Muscle layer of colon (tissue), 2 donors: ENCODE data around the gene RELA.
A peak's percentile ranks its signal among the peaks of the same experiment; 100 is the strongest.

Experiments
- H3K27ac ChIP-seq: one replicate; pipeline ENCODE4 v1.7.0; 2013; ENCODE audit warnings: low read depth, mild to moderate bottlenecking, low read length, moderate library complexity
- H3K27me3 ChIP-seq, 2 donors: one replicate each; pipeline ENCODE4 v1.7.0; 2013; ENCODE audit warnings: low read length in 2 of 2, mild to moderate bottlenecking in 2 of 2; ENCODE audit not compliant: insufficient read depth in 2 of 2, control insufficient read depth in 1 of 2
- H3K36me3 ChIP-seq: one replicate; pipeline ENCODE4 v1.7.0; 2013; ENCODE audit warnings: mild to moderate bottlenecking, low read length; ENCODE audit not compliant: insufficient read depth
- H3K4me1 ChIP-seq: one replicate; pipeline ENCODE4 v1.7.0; 2013; ENCODE audit warnings: mild to moderate bottlenecking, low read length; ENCODE audit not compliant: insufficient read depth
- H3K4me3 ChIP-seq, 2 donors: one replicate each; pipeline ENCODE4 v1.7.0; 2013; ENCODE audit warnings: low read length in 2 of 2, low read depth in 1 of 2, mild to moderate bottlenecking in 1 of 2, moderate library complexity in 1 of 2
- H3K9ac ChIP-seq: one replicate; pipeline ENCODE4 v1.7.0; 2013; ENCODE audit warnings: low read length
- H3K9me3 ChIP-seq: one replicate; pipeline ENCODE4 v1.7.0; 2013; ENCODE audit warnings: mild to moderate bottlenecking, low read length
- donor health status: abdominal sarcoma.
- donor health status: Adenocarcinoma of cecum.

Gene RELA

GRCh38 chr11:65623177-65623576 lies 39.5 kb downstream of the RELA start:
- no peaks in the 10 kb centered on the region for H3K27me3 ChIP-seq
- no peak overlapping the region for H3K4me3 ChIP-seq
- peaks cover 79% of the 10 kb centered on the region for H3K36me3 ChIP-seq
- H3K27ac ChIP-seq: no peak overlapping the region
- no peak overlapping the region for H3K9ac ChIP-seq
- no peaks in the 10 kb centered on the region for H3K4me1 ChIP-seq
- no peaks in the 10 kb centered on the region for H3K9me3 ChIP-seq

GRCh38 chr11:65622011-65622410 lies 40.7 kb downstream of the RELA start:
- no peak overlapping the region for H3K9ac ChIP-seq
- no peaks in the 10 kb centered on the region for H3K9me3 ChIP-seq
- no peak overlapping the region for H3K27ac ChIP-seq
- H3K4me3 ChIP-seq: no peak overlapping the region
- peaks cover 79% of the 10 kb centered on the region for H3K36me3 ChIP-seq
- no peaks in the 10 kb centered on the region for H3K27me3 ChIP-seq
- H3K4me1 ChIP-seq: peaks cover 6% of the 10 kb centered on the region

GRCh38 chr11:65621460-65621859 lies 41.3 kb downstream of the RELA start:
- Histone ChIP-seq H3K36me3 (peaks cover 77% of the 10 kb centered on the region), H3K9ac (no peak overlapping the region), H3K4me3 (no peak overlapping the region), H3K27me3 (no peaks in the 10 kb centered on the region), H3K27ac (no peak overlapping the region), H3K4me1 (peaks cover 12% of the 10 kb centered on the region), H3K9me3 (no peaks in the 10 kb centered on the region)

- Histone ChIP-seq H3K36me3 (peaks cover 69% of the 10 kb centered on the region), H3K27ac (no peak overlapping the region), H3K27me3 (no peaks in the 10 kb centered on the region), H3K4me3 (no peak overlapping the region), H3K9me3 (no peaks in the 10 kb centered on the region), H3K9ac (no peak overlapping the region), H3K4me1 (peaks cover 14% of the 10 kb centered on the region)
Observed at GRCh38 chr11:65620666-65621065, 42.0 kb downstream of the RELA start.

GRCh38 chr11:65619281-65619928 lies 43.3 kb downstream of the RELA start:
- no peak overlapping the region for H3K9ac ChIP-seq
- H3K27ac ChIP-seq: no peak overlapping the region
- H3K27me3 ChIP-seq: no peaks in the 10 kb centered on the region
- peaks cover 14% of the 10 kb centered on the region for H3K4me1 ChIP-seq
- peaks cover 65% of the 10 kb centered on the region for H3K36me3 ChIP-seq
- H3K4me3 ChIP-seq: no peak overlapping the region
- no peaks in the 10 kb centered on the region for H3K9me3 ChIP-seq

GRCh38 chr11:65618763-65619162 lies 44.0 kb downstream of the RELA start:
- Histone ChIP-seq H3K9me3 (no peaks in the 10 kb centered on the region), H3K36me3 (peaks cover 60% of the 10 kb centered on the region), H3K4me1 (peaks cover 14% of the 10 kb centered on the region), H3K27ac (no peak overlapping the region), H3K27me3 (no peaks in the 10 kb centered on the region), H3K9ac (no peak overlapping the region), H3K4me3 (no peak overlapping the region)

- Histone ChIP-seq H3K9me3 (no peaks in the 10 kb centered on the region), H3K4me1 (peaks cover 16% of the 10 kb centered on the region)
Observed at GRCh38 chr11:65617990-65618751, 44.5 kb downstream of the RELA start.

GRCh38 chr11:65617136-65617850 lies 45.4 kb downstream of the RELA start:
- no peaks in the 10 kb centered on the region for H3K9me3 ChIP-seq
- no peak overlapping the region for H3K4me3 ChIP-seq
- H3K9ac ChIP-seq: peak overlapping the region; percentile 19
- H3K4me1 ChIP-seq: peaks cover 25% of the 10 kb centered on the region
- no peaks in the 10 kb centered on the region for H3K27me3 ChIP-seq
- H3K36me3 ChIP-seq: peaks cover 61% of the 10 kb centered on the region
- no peak overlapping the region for H3K27ac ChIP-seq

More at GRCh38 chr11:65617990-65618751, 44.5 kb downstream of the RELA start:
- H3K27me3 ChIP-seq: no peaks in the 10 kb centered on the region
- H3K27ac ChIP-seq: no peak overlapping the region
- H3K4me3 ChIP-seq: no peak overlapping the region
- H3K36me3 ChIP-seq: peaks cover 60% of the 10 kb centered on the region
- H3K9ac ChIP-seq: no peak overlapping the region

- Histone ChIP-seq H3K36me3 (peaks cover 58% of the 10 kb centered on the region), H3K9me3 (no peaks in the 10 kb centered on the region), H3K9ac (peak overlapping the region; percentile 50), H3K4me3 (peak overlapping the region; percentile 72 to 81), H3K27ac (peak overlapping the region; percentile 54), H3K4me1 (peaks cover 27% of the 10 kb centered on the region), H3K27me3 (no peaks in the 10 kb centered on the region)
Observed at GRCh38 chr11:65616575-65617001, 46.1 kb downstream of the RELA start.

GRCh38 chr11:65615950-65616574 lies 46.7 kb downstream of the RELA start:
- no peaks in the 10 kb centered on the region for H3K9me3 ChIP-seq
- H3K4me3 ChIP-seq: peak overlapping the region; percentile 72 to 81
- H3K9ac ChIP-seq: peak overlapping the region; percentile 50
- peaks cover 53% of the 10 kb centered on the region for H3K36me3 ChIP-seq
- H3K27ac ChIP-seq: peak overlapping the region; percentile 54
- no peaks in the 10 kb centered on the region for H3K27me3 ChIP-seq
- peaks cover 27% of the 10 kb centered on the region for H3K4me1 ChIP-seq
